Stimulated activated memory B cell treated with anti-CD40 and anti-IgM and Interleukin-4, amounts not matched to agents 10 μg/mL and 1 μg/mL and 100 μg/mL, for 72 hours (primary cell): ENCODE results near the gene LRRC14B.
"Not testable (repeated sequence)": the region's sequence is repeated elsewhere in the genome, so short reads cannot be mapped to it uniquely, and the experiment has no call there.

Experiments
- ATAC-seq: fragments of 150-1000 bp; cut with Tn5 transposase; 2 replicates; pipeline ENCODE4 v1.10.0; 2021
- H3K27ac Mint-ChIP-seq: one replicate; pipeline ENCODE4 v1.8.0; 2022; ENCODE audit warnings: mild to moderate bottlenecking, mixed read lengths
- H3K27me3 Mint-ChIP-seq: one replicate; pipeline ENCODE4 v1.8.0; 2022; ENCODE audit warnings: mixed read lengths
- H3K36me3 Mint-ChIP-seq: one replicate; pipeline ENCODE4 v1.8.0; 2022; ENCODE audit warnings: mixed read lengths
- H3K4me1 Mint-ChIP-seq: one replicate; pipeline ENCODE4 v1.8.0; 2022; ENCODE audit warnings: mixed read lengths
- H3K4me3 Mint-ChIP-seq: one replicate; pipeline ENCODE4 v1.8.0; 2022; ENCODE audit warnings: mild to moderate bottlenecking, moderate library complexity, mixed read lengths
- H3K9me3 Mint-ChIP-seq: one replicate; pipeline ENCODE4 v1.8.0; 2022; ENCODE audit warnings: mixed read lengths

Gene LRRC14B

GRCh38 chr5:217494-218456 lies 26.5 kb downstream of the LRRC14B start, which contains the start of the genes CCDC127 and SDHA:
Gene CCDC127, minus strand, starts transcription at chr5:218153. Its CDS starts 1,304 bp downstream, at chr5:216849.
Gene SDHA, plus strand, starts transcription at chr5:218320. Its CDS starts 36 bp downstream, at chr5:218356.
- ATAC-seq = peak; percentile 93
- H3K27me3 Mint-ChIP-seq, H3K9me3 Mint-ChIP-seq: not testable (repeated sequence)
- H3K27ac Mint-ChIP-seq = peak within 1 kb of the TSS; percentile 89
- peaks cover 20% of the 10 kb centered on the region for H3K36me3 Mint-ChIP-seq
- H3K4me3 Mint-ChIP-seq = peak within 1 kb of the TSS; percentile 91
- peaks cover 75% of the 10 kb centered on the region for H3K4me1 Mint-ChIP-seq

DNA sequence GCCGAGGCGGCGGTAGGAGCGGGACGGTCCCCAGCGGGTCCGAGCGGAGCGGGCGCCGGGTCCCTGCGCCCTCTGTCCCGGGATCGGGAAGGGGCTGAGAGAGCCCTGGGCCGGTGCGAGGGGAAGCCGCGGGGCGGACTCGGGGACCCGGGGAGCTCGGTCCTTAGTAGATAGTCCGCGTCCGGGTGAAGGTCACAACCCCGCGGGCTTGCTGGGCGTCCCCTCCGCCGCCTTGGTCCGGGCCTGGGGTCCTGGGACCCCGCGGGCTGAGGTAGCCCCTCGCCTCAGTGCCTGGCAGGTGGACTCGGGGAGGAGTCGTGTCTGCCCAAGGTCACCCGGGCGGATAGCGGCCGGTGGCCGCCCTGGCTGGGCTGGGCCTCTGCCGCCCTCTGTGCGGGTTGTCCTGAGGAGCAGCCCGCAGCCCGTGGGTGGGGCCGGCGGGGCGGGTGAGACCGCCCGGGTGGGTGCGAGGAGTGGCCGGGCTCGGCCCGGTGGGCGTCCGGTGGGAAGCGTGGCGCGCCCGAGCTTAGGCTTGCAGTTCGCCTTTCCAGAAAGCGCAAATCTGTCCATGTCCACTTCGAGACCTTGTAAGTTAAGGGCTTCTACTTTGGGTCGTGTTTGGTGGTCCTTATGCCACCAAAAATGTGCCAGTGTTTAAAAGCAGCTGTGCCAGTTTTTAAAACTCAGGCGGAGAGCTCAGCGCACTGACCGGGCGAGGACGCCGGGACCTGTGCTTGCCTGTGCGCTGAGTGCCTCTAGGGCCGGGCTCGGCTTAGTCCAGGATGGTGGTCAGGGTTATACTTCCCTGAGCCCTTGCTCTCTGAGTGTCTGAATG lies 27.4 kb downstream of the LRRC14B start:
- Mint-ChIP-seq H3K36me3 (peaks cover 19% of the 10 kb centered on the region), H3K27me3 (no peaks in the 10 kb centered on the region), H3K27ac (peak overlapping the region; percentile 89), H3K4me3 (peak overlapping the region; percentile 91), H3K4me1 (peaks cover 79% of the 10 kb centered on the region), H3K9me3 (no peaks in the 10 kb centered on the region)
- peak; percentile 60 for ATAC-seq

DNA sequence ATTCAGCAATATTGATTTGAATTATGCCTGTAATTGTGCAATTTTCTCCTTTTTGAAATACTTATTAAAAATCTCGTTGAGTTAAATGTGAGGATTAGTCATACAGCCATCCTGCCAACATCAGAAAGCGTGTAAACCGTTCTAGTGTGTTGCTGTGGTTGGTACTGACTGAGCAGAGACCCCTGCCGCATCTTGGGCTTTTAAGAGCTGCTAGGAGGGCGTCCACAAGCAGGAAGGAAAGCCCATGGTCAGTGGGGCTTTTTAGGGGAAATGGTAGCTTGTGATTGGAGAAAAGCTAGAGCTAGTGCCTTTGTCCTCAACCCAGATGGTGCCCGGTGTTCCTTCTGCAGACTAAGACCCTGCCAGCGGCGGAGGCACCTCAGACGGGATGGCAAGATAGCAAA lies 28.2 kb downstream of the LRRC14B start:
- no peaks in the 10 kb centered on the region for H3K27me3 Mint-ChIP-seq
- H3K4me3 Mint-ChIP-seq = peak overlapping the region; percentile 91

DNA sequence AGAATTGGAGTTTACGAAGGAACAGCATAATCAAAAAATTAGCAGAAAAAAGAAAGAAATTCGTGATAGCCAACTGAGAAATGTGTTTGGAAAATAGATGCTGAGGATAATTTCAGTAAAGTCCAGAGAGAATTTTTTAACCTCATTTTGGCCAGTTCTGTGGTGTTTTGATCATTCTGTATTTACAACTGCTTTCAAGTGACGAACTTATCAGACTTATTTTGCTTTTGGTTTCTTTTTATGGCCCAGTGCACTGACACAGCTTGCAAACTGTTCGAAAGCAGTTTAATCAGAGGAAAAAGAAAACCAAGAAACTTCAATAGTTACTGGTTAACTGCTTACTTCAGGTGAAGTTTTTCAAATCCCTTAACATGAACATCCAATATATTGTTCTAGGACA lies 28.7 kb downstream of the LRRC14B start:
- peak overlapping the region; percentile 89 for H3K27ac Mint-ChIP-seq
- ATAC-seq = no peak
- H3K4me3 Mint-ChIP-seq = peak overlapping the region; percentile 91
- H3K9me3 Mint-ChIP-seq = no peaks in the 10 kb centered on the region
- peaks cover 66% of the 10 kb centered on the region for H3K4me1 Mint-ChIP-seq
- no peaks in the 10 kb centered on the region for H3K27me3 Mint-ChIP-seq
- H3K36me3 Mint-ChIP-seq = peaks cover 16% of the 10 kb centered on the region

More for the DNA sequence above, 28.2 kb downstream of the LRRC14B start:
- Mint-ChIP-seq H3K27ac (peak overlapping the region; percentile 89), H3K4me1 (peaks cover 71% of the 10 kb centered on the region), H3K36me3 (peaks cover 16% of the 10 kb centered on the region), H3K9me3 (no peaks in the 10 kb centered on the region)
- no peak for ATAC-seq

DNA sequence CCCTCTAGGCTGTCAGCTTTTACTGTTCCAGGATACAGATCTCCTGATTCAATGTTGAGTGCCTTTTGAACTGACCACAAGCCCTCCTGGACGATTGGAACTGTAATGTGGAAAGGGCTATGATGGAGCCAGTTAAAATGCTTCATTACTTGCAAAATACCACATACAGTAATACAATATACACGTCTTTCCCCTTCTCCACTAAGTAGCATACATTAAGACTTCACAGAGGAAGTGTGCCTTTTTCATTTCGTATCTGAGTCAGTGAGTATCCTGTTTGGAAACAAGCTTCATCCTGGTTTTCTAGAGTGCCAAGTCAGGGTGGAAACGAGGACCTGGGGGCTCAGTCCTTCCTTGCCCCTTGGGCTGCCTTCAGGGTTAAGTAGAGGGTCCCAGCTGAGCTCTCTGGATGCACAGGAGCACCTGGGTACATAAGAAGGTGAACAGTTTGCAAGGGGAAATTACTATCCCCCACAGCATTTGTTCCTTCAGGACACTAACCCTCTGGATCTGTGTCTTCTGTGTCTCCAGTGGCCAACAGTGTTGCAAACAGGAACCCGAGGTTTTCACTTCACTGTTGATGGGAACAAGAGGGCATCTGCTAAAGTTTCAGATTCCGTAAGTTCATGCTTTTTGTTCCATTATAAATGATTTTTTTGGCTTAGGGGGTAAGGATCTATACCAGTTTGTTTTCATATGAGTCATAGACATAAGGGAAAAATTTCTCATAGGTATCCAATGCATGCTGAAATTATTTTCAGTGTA lies 31.8 kb downstream of the LRRC14B start:
- H3K4me3 Mint-ChIP-seq, ATAC-seq, H3K27me3 Mint-ChIP-seq, H3K27ac Mint-ChIP-seq, H3K9me3 Mint-ChIP-seq: not testable (repeated sequence)
- peaks cover 42% of the 10 kb centered on the region for H3K4me1 Mint-ChIP-seq
- H3K36me3 Mint-ChIP-seq = peaks cover 36% of the 10 kb centered on the region

GRCh38 chr5:223791-224190 lies 32.5 kb downstream of the LRRC14B start:
- H3K4me1 Mint-ChIP-seq = peaks cover 42% of the 10 kb centered on the region
- no peaks in the 10 kb centered on the region for H3K27me3 Mint-ChIP-seq
- H3K36me3 Mint-ChIP-seq = peaks cover 41% of the 10 kb centered on the region
- H3K27ac Mint-ChIP-seq = no peak overlapping the region
- H3K9me3 Mint-ChIP-seq = no peaks in the 10 kb centered on the region
- ATAC-seq = no peak
- no peak overlapping the region for H3K4me3 Mint-ChIP-seq

DNA sequence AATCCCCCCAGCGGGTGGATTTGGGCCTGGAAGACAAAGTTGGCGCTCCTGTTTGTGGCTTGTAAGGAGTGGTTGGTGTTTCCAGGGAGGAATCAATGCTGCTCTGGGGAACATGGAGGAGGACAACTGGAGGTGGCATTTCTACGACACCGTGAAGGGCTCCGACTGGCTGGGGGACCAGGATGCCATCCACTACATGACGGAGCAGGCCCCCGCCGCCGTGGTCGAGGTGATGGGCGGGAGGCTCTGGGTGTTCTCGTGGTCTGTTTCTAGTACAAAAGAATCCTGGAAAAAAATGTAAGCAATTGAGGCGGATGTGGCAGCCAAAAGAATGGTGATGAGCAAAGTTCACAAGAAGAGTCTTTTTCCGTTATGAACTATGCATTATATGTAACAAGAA lies 34.0 kb downstream of the LRRC14B start:
- Mint-ChIP-seq H3K4me1 (peaks cover 28% of the 10 kb centered on the region), H3K9me3 (no peaks in the 10 kb centered on the region), H3K27me3 (no peaks in the 10 kb centered on the region), H3K4me3 (no peak overlapping the region), H3K27ac (no peak overlapping the region), H3K36me3 (peaks cover 48% of the 10 kb centered on the region)
- no peak for ATAC-seq

GRCh38 chr5:227375-227774 lies 36.1 kb downstream of the LRRC14B start:
- H3K27ac Mint-ChIP-seq, H3K27me3 Mint-ChIP-seq, H3K4me3 Mint-ChIP-seq, H3K9me3 Mint-ChIP-seq, ATAC-seq: not testable (repeated sequence)
- Mint-ChIP-seq H3K4me1 (peaks cover 11% of the 10 kb centered on the region), H3K36me3 (peaks cover 64% of the 10 kb centered on the region)

GRCh38 chr5:228886-229285 lies 37.6 kb downstream of the LRRC14B start:
- Mint-ChIP-seq H3K36me3 (peaks cover 73% of the 10 kb centered on the region), H3K4me1 (no peaks in the 10 kb centered on the region), H3K9me3 (no peaks in the 10 kb centered on the region), H3K27me3 (no peaks in the 10 kb centered on the region), H3K27ac (no peak overlapping the region), H3K4me3 (no peak overlapping the region)
- no peak for ATAC-seq

DNA sequence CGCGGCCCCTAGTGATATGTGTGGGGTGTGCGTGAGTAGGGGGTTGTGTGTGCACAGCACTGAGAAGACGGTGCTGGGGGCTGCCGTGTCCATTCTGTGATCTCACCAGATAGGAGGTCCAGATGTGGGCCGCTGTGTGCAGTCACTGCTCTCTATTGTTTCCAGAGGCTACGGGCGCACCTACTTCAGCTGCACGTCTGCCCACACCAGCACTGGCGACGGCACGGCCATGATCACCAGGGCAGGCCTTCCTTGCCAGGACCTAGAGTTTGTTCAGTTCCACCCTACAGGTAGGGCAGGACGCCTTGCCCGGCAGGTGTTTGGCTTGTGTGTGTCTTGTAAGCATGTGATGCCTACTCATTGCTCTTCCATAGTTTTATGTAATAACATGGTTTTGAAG lies 39.4 kb downstream of the LRRC14B start:
- H3K27me3 Mint-ChIP-seq = no peaks in the 10 kb centered on the region
- H3K4me1 Mint-ChIP-seq = no peaks in the 10 kb centered on the region
- H3K4me3 Mint-ChIP-seq = no peak overlapping the region
- H3K27ac Mint-ChIP-seq = no peak overlapping the region
- ATAC-seq = no peak
- peaks cover 69% of the 10 kb centered on the region for H3K36me3 Mint-ChIP-seq
- no peaks in the 10 kb centered on the region for H3K9me3 Mint-ChIP-seq

- Mint-ChIP-seq H3K27me3 (no peaks in the 10 kb centered on the region), H3K27ac (no peak overlapping the region), H3K4me3 (no peak overlapping the region), H3K4me1 (no peaks in the 10 kb centered on the region), H3K9me3 (no peaks in the 10 kb centered on the region), H3K36me3 (peaks cover 69% of the 10 kb centered on the region)
- ATAC-seq = no peak
Observed at GRCh38 chr5:231661-232060, 40.4 kb downstream of the LRRC14B start.

- H3K9me3 Mint-ChIP-seq, H3K27me3 Mint-ChIP-seq, ATAC-seq, H3K4me1 Mint-ChIP-seq, H3K4me3 Mint-ChIP-seq, H3K27ac Mint-ChIP-seq: not testable (repeated sequence)
- H3K36me3 Mint-ChIP-seq = peaks cover 64% of the 10 kb centered on the region
Observed at GRCh38 chr5:233426-233825, 42.1 kb downstream of the LRRC14B start.

DNA sequence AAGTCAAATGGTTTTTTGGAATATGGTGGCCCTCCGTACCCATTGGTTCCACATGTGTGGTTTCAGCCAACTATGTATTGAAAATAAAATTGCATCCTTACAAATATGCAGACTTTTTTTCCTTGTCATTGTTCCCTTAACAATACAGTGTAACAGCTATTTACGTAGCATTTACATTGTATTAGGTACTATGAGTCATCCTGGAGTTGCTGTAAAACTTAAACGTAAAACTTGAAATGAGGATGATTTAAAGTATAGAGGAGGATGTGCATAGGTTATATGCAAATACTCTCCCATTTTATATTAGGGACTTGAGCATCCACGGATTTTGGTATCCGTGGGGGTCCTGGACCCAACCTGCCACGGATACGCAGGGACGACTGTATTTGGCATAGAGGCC lies 43.2 kb downstream of the LRRC14B start:
- no peaks in the 10 kb centered on the region for H3K9me3 Mint-ChIP-seq
- H3K4me1 Mint-ChIP-seq = no peaks in the 10 kb centered on the region
- H3K36me3 Mint-ChIP-seq = peaks cover 59% of the 10 kb centered on the region
- no peak for ATAC-seq
- no peak overlapping the region for H3K4me3 Mint-ChIP-seq
- H3K27me3 Mint-ChIP-seq = no peaks in the 10 kb centered on the region
- no peak overlapping the region for H3K27ac Mint-ChIP-seq

GRCh38 chr5:235527-235926 lies 44.2 kb downstream of the LRRC14B start:
- not testable (repeated sequence) for ATAC-seq, H3K4me3 Mint-ChIP-seq, H3K27me3 Mint-ChIP-seq, H3K9me3 Mint-ChIP-seq, H3K27ac Mint-ChIP-seq, H3K4me1 Mint-ChIP-seq
- peaks cover 60% of the 10 kb centered on the region for H3K36me3 Mint-ChIP-seq

DNA sequence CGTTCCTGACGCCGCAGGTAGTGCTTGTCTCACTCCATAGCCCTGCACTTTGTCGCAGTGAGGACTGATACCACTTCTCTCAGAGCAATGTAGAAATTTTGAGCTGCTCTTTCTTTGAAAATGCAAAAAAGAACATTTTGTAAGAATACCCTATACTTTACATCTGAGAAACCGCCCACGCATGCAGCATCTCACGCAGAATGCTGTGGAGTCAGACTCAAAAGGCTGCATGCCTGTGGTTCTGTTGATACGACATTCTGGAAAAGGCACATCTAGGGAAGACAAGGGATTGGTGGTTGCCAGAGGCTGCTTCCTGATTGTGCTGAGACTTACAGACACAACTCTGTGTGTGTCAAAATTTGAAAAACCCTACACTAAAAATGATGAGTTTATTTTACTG lies 46.6 kb downstream of the LRRC14B start:
- not testable (repeated sequence) for H3K27me3 Mint-ChIP-seq, H3K27ac Mint-ChIP-seq, ATAC-seq, H3K4me3 Mint-ChIP-seq, H3K9me3 Mint-ChIP-seq, H3K4me1 Mint-ChIP-seq
- H3K36me3 Mint-ChIP-seq = peaks cover 69% of the 10 kb centered on the region
